WTC11 (cell line): ENCODE measurements around the gene SLC25A27. TPM values are rescaled to one million over a fixed set of nuclear protein-coding genes. Genes with fewer than 3 reads are reported as not detected.

Source experiments
- ATAC-seq: fragments of 200-7000 bp; cut with Tn5 transposase; 2 replicates; pipeline ENCODE4 v1.10.0; 2021; ENCODE audit warnings: mild to moderate bottlenecking, moderate library complexity
- CTCF ChIA-PET: fragments of 300-600 bp; sonication (Branson Sonifier 250); formaldehyde crosslinking; loops from one replicate; lab custom pipeline; 2021; ENCODE audit warnings: antibody characterized with exemption; lab: Charles Lee
- POLR2A ChIA-PET: fragments of 350-600 bp; sonication (Branson Sonifier 250); formaldehyde crosslinking; loops from one replicate; lab custom pipeline; 2021; ENCODE audit warnings: antibody characterized with exemption; lab: Charles Lee
- DNase-seq: peaks from one replicate; pipeline ENCODE4 v3.0.0; 2021; ENCODE audit warnings: low spot score
- H3K27ac Mint-ChIP-seq: 2 replicates; pipeline ENCODE4 v1.8.0; 2021; ENCODE audit warnings: mixed read lengths
- H3K27me3 Mint-ChIP-seq: 2 replicates; pipeline ENCODE4 v1.8.0; 2021; ENCODE audit warnings: low read depth, mild to moderate bottlenecking, moderate library complexity, mixed read lengths
- H3K36me3 Mint-ChIP-seq: 2 replicates; pipeline ENCODE4 v1.8.0; 2021; ENCODE audit warnings: mixed read lengths
- H3K4me1 Mint-ChIP-seq: 2 replicates; pipeline ENCODE4 v1.8.0; 2022; ENCODE audit warnings: mixed read lengths
- H3K4me3 Mint-ChIP-seq: 2 replicates; pipeline ENCODE4 v1.8.0; 2021; ENCODE audit warnings: mild to moderate bottlenecking, moderate library complexity, mixed read lengths
- H3K9me3 Mint-ChIP-seq: 2 replicates; pipeline ENCODE4 v1.8.0; 2021; ENCODE audit warnings: mixed read lengths
- ATF1 ChIP-seq: sonication (generic); formaldehyde crosslinking; IDR thresholded peaks from 2 replicates; pipeline ENCODE4 v1.8.1; 2023; ENCODE audit warnings: mild to moderate bottlenecking, moderate library complexity, missing genetic modification reagents
- CREB1 ChIP-seq: sonication (generic); formaldehyde crosslinking; IDR thresholded peaks from 2 replicates; pipeline ENCODE4 v1.8.0; 2023; ENCODE audit warnings: mild to moderate bottlenecking, missing genetic modification reagents
- EMX1 ChIP-seq: fragments of 250-450 bp; sonication (Bioruptor Pico); IDR thresholded peaks from 2 replicates; pipeline ENCODE4 v1.8.0; 2021; ENCODE audit warnings: mild to moderate bottlenecking
- GRHL2 ChIP-seq: fragments of 250-450 bp; sonication (Bioruptor Pico); IDR thresholded peaks from 2 replicates; pipeline ENCODE4 v1.8.0; 2022; ENCODE audit warnings: mild to moderate bottlenecking, moderate library complexity; ENCODE audit not compliant: insufficient replicate concordance, severe bottlenecking
- NFATC4 ChIP-seq: fragments of 250-450 bp; sonication (Bioruptor Pico); IDR thresholded peaks from 2 replicates; pipeline ENCODE4 v1.9.0; 2021; ENCODE audit warnings: mild to moderate bottlenecking
- NFYB ChIP-seq: sonication (generic); formaldehyde crosslinking; conservative IDR thresholded peaks from 2 replicates; pipeline ENCODE4 v1.8.0; 2022; ENCODE audit warnings: low read depth, missing genetic modification reagents
- OVOL2 ChIP-seq: fragments of 250-450 bp; sonication (Bioruptor Pico); IDR thresholded peaks from 2 replicates; pipeline ENCODE4 v1.9.0; 2021; ENCODE audit warnings: mild to moderate bottlenecking, borderline replicate concordance
- total RNA-seq: library from RNA; stranded (reverse); gene quantifications from 3 replicates; pipeline ENCODE4 v1.2.3, GENCODE V29; 2021
- TF ChIP-seq, protein P1 (sequence below): fragments of 250-450 bp; sonication (Bioruptor Pico); IDR thresholded peaks from 2 replicates; pipeline ENCODE4 v1.8.0; 2021; ENCODE audit warnings: mild to moderate bottlenecking
- TF ChIP-seq, protein P2 (sequence below): sonication (generic); formaldehyde crosslinking; IDR thresholded peaks from 2 replicates; pipeline ENCODE4 v1.8.1; 2023; ENCODE audit warnings: mild to moderate bottlenecking, missing genetic modification reagents
- TF ChIP-seq, protein P3 (sequence below): sonication (generic); formaldehyde crosslinking; IDR thresholded peaks from 2 replicates; pipeline ENCODE4 v1.8.1; 2023; ENCODE audit warnings: mild to moderate bottlenecking, missing genetic modification reagents, moderate library complexity
- TF ChIP-seq, protein P4 (sequence below): fragments of 200-600 bp; IDR thresholded peaks from 2 replicates; pipeline ENCODE4 v1.8.0; 2022; ENCODE audit warnings: antibody characterized with exemption
- TF ChIP-seq, protein P5 (sequence below): sonication (generic); formaldehyde crosslinking; IDR thresholded peaks from 2 replicates; pipeline ENCODE4 v1.8.0; 2022; ENCODE audit warnings: mild to moderate bottlenecking, missing genetic modification reagents
- TF ChIP-seq, protein P6 (sequence below): sonication (generic); formaldehyde crosslinking; IDR thresholded peaks from 2 replicates; pipeline ENCODE4 v1.8.1; 2022; ENCODE audit warnings: mild to moderate bottlenecking, moderate library complexity, missing genetic modification reagents
- TF ChIP-seq, protein P7 (sequence below): sonication (generic); formaldehyde crosslinking; IDR thresholded peaks from 2 replicates; pipeline ENCODE4 v1.8.0; 2023; ENCODE audit warnings: missing genetic modification reagents
- TF ChIP-seq, protein P8 (sequence below): sonication (generic); formaldehyde crosslinking; conservative IDR thresholded peaks from 2 replicates; pipeline ENCODE4 v1.8.1; 2022; ENCODE audit warnings: mild to moderate bottlenecking, missing genetic modification reagents
- TF ChIP-seq, protein P9 (sequence below): sonication (generic); formaldehyde crosslinking; IDR thresholded peaks from 2 replicates; pipeline ENCODE4 v1.8.1; 2023; ENCODE audit warnings: mild to moderate bottlenecking, missing genetic modification reagents, borderline replicate concordance

Gene SLC25A27
- total RNA-seq, 1 experiment from 2014 or later = 10.9 TPM

DNA sequence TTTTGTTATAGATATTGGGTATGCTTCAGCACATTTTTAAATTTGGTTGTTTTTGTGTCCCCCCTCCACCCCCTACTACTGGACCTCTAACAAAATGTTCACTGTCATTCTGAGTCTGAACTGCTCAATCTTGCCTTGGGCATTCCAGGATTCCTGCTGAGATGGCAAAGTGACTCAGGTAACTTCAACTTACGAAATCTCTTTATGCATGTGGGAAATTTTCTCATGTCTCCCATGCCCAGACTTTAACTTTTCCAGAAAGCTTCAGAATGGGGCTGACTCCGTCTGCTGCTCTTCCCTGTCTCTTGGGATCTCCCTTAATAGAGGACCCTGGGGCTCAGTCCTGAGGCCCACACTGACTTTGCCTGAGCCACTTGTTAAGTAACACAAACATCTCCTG lies 14.1 kb upstream of the SLC25A27 start:
- no peak for ATAC-seq
- no peak overlapping the region for H3K27ac Mint-ChIP-seq
- TF ChIP-seq, protein P1, sequence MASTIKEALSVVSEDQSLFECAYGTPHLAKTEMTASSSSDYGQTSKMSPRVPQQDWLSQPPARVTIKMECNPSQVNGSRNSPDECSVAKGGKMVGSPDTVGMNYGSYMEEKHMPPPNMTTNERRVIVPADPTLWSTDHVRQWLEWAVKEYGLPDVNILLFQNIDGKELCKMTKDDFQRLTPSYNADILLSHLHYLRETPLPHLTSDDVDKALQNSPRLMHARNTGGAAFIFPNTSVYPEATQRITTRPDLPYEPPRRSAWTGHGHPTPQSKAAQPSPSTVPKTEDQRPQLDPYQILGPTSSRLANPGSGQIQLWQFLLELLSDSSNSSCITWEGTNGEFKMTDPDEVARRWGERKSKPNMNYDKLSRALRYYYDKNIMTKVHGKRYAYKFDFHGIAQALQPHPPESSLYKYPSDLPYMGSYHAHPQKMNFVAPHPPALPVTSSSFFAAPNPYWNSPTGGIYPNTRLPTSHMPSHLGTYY = no peak
- TF ChIP-seq, protein P2, sequence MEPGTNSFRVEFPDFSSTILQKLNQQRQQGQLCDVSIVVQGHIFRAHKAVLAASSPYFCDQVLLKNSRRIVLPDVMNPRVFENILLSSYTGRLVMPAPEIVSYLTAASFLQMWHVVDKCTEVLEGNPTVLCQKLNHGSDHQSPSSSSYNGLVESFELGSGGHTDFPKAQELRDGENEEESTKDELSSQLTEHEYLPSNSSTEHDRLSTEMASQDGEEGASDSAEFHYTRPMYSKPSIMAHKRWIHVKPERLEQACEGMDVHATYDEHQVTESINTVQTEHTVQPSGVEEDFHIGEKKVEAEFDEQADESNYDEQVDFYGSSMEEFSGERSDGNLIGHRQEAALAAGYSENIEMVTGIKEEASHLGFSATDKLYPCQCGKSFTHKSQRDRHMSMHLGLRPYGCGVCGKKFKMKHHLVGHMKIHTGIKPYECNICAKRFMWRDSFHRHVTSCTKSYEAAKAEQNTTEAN (CRISPR knock-in tag) = no peak
- no peak for TF ChIP-seq OVOL2 (CRISPR knock-in tag)
- TF ChIP-seq, protein P3, sequence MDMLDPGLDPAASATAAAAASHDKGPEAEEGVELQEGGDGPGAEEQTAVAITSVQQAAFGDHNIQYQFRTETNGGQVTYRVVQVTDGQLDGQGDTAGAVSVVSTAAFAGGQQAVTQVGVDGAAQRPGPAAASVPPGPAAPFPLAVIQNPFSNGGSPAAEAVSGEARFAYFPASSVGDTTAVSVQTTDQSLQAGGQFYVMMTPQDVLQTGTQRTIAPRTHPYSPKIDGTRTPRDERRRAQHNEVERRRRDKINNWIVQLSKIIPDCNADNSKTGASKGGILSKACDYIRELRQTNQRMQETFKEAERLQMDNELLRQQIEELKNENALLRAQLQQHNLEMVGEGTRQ = no peak
- TF ChIP-seq, protein P4, sequence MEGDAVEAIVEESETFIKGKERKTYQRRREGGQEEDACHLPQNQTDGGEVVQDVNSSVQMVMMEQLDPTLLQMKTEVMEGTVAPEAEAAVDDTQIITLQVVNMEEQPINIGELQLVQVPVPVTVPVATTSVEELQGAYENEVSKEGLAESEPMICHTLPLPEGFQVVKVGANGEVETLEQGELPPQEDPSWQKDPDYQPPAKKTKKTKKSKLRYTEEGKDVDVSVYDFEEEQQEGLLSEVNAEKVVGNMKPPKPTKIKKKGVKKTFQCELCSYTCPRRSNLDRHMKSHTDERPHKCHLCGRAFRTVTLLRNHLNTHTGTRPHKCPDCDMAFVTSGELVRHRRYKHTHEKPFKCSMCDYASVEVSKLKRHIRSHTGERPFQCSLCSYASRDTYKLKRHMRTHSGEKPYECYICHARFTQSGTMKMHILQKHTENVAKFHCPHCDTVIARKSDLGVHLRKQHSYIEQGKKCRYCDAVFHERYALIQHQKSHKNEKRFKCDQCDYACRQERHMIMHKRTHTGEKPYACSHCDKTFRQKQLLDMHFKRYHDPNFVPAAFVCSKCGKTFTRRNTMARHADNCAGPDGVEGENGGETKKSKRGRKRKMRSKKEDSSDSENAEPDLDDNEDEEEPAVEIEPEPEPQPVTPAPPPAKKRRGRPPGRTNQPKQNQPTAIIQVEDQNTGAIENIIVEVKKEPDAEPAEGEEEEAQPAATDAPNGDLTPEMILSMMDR = no peak
- TF ChIP-seq EMX1 = no peak
- TF ChIP-seq, protein P5, sequence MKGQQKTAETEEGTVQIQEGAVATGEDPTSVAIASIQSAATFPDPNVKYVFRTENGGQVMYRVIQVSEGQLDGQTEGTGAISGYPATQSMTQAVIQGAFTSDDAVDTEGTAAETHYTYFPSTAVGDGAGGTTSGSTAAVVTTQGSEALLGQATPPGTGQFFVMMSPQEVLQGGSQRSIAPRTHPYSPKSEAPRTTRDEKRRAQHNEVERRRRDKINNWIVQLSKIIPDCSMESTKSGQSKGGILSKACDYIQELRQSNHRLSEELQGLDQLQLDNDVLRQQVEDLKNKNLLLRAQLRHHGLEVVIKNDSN (CRISPR knock-in tag) = no peak
- TF ChIP-seq, protein P6, sequence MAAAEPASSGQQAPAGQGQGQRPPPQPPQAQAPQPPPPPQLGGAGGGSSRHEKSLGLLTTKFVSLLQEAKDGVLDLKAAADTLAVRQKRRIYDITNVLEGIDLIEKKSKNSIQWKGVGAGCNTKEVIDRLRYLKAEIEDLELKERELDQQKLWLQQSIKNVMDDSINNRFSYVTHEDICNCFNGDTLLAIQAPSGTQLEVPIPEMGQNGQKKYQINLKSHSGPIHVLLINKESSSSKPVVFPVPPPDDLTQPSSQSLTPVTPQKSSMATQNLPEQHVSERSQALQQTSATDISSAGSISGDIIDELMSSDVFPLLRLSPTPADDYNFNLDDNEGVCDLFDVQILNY (CRISPR knock-in tag) = no peak
- no peak for TF ChIP-seq NFATC4 (CRISPR knock-in tag)
- TF ChIP-seq, protein P7, sequence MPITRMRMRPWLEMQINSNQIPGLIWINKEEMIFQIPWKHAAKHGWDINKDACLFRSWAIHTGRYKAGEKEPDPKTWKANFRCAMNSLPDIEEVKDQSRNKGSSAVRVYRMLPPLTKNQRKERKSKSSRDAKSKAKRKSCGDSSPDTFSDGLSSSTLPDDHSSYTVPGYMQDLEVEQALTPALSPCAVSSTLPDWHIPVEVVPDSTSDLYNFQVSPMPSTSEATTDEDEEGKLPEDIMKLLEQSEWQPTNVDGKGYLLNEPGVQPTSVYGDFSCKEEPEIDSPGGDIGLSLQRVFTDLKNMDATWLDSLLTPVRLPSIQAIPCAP (CRISPR knock-in tag) = no peak
- TF ChIP-seq GRHL2 (CRISPR knock-in tag) = no peak
- TF ChIP-seq, protein P8, sequence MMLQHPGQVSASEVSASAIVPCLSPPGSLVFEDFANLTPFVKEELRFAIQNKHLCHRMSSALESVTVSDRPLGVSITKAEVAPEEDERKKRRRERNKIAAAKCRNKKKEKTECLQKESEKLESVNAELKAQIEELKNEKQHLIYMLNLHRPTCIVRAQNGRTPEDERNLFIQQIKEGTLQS = no peak
- no peak for TF ChIP-seq NFYB (CRISPR knock-in tag)
- POLR2A ChIA-PET = no interaction called here
- no peaks in the 10 kb centered on the region for H3K27me3 Mint-ChIP-seq
- CTCF ChIA-PET = interaction anchor here (1.4 kb wide), 1 partner anchor 17 kb away, joined by 4 read pairs; no protein-coding TSS in a partner anchor
- no peaks in the 10 kb centered on the region for H3K9me3 Mint-ChIP-seq
- H3K36me3 Mint-ChIP-seq = no peaks in the 10 kb centered on the region; the same call in 1 of the 2 replicates
- H3K4me3 Mint-ChIP-seq = no peak overlapping the region
- H3K4me1 Mint-ChIP-seq = peaks cover 15% of the 10 kb centered on the region
- DNase-seq = no peak

DNA sequence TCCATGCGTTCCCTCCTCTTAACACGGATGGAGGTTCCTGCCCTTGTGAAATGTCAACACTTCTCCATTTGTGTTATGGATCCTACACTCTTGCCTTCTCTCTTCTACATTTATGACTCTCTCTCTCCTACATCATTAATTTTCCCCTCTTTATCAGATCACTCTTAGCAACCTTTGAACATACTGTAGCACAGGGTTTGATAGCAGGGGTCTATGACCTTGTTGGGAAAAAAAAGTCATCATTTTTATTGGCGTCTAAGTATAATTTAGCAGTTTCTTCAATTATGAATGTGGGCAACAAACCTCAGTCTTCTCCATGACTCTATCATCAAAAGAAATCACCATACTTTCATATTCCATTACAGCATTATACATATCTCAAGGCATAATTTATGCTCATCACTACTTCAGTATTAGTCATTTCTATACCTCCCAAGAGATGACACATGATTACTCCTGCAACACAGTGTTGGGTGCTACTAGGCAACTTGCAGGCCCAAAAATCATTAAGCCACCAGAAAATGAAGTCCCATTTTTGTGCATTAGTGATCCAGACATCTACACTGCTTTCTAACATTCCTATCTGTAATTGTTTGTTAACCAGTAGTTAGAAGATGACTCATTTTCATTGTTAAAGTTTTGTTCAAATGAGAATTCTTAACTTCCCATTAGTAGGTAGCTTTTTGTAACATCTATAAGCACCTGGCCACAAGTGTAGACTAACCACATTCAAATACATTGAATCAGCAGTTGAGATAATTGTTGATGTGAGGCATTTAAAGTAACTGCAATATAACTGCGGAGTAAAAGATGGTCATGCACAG lies 9.6 kb upstream of the SLC25A27 start:
- Mint-ChIP-seq H3K36me3 (no peaks in the 10 kb centered on the region), H3K27me3 (no peaks in the 10 kb centered on the region), H3K4me3 (no peak overlapping the region), H3K27ac (no peak overlapping the region), H3K9me3 (no peaks in the 10 kb centered on the region), H3K4me1 (peaks cover 10% of the 10 kb centered on the region)
- ChIA-PET POLR2A (no interaction called here), CTCF (no interaction called here)
- no peak for DNase-seq
- ATAC-seq = no peak
- TF ChIP-seq, protein P9, sequence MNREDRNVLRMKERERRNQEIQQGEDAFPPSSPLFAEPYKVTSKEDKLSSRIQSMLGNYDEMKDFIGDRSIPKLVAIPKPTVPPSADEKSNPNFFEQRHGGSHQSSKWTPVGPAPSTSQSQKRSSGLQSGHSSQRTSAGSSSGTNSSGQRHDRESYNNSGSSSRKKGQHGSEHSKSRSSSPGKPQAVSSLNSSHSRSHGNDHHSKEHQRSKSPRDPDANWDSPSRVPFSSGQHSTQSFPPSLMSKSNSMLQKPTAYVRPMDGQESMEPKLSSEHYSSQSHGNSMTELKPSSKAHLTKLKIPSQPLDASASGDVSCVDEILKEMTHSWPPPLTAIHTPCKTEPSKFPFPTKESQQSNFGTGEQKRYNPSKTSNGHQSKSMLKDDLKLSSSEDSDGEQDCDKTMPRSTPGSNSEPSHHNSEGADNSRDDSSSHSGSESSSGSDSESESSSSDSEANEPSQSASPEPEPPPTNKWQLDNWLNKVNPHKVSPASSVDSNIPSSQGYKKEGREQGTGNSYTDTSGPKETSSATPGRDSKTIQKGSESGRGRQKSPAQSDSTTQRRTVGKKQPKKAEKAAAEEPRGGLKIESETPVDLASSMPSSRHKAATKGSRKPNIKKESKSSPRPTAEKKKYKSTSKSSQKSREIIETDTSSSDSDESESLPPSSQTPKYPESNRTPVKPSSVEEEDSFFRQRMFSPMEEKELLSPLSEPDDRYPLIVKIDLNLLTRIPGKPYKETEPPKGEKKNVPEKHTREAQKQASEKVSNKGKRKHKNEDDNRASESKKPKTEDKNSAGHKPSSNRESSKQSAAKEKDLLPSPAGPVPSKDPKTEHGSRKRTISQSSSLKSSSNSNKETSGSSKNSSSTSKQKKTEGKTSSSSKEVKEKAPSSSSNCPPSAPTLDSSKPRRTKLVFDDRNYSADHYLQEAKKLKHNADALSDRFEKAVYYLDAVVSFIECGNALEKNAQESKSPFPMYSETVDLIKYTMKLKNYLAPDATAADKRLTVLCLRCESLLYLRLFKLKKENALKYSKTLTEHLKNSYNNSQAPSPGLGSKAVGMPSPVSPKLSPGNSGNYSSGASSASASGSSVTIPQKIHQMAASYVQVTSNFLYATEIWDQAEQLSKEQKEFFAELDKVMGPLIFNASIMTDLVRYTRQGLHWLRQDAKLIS = no peak
- TF ChIP-seq, protein P4 = no peak
- TF ChIP-seq CREB1 (no peak), GRHL2 (CRISPR knock-in tag) (no peak), ATF1 (no peak)
- TF ChIP-seq, protein P3 = no peak
- TF ChIP-seq, protein P8 = no peak
